Vagina (tissue), 2 donors: ENCODE measurements around the gene FRMD4A.

Experiments
- CTCF ChIP-seq, 3 experiments: fragments of 450-650 bp in 2 of 3; fragments of 200-600 bp in 1 of 3; sonication (generic) in 1 of 3; IDR thresholded peaks; one replicate each; pipeline ENCODE4 v1.5.1; 2017 to 2019; ENCODE audit warnings: antibody characterized with exemption in 3 of 3, mild to moderate bottlenecking in 2 of 3, moderate library complexity in 2 of 3
- POLR2A ChIP-seq, 2 donors: fragments of 450-650 bp; IDR thresholded peaks; one replicate each; pipeline ENCODE4 v1.6.1; 2017; ENCODE audit warnings: antibody characterized with exemption in 2 of 2, mild to moderate bottlenecking in 2 of 2, moderate library complexity in 2 of 2
- POLR2AphosphoS5 ChIP-seq, 2 donors: sonication (generic); formaldehyde crosslinking; IDR thresholded peaks; one replicate each; pipeline ENCODE4 v1.9.0; 2017; ENCODE audit warnings: antibody characterized with exemption in 2 of 2, mild to moderate bottlenecking in 2 of 2, low read depth in 1 of 2; ENCODE audit not compliant: insufficient read depth in 1 of 2

GRCh38 chr10:14378387-14378960 lies 47.8 kb upstream of the FRMD4A start:
- TF ChIP-seq POLR2AphosphoS5 (IDR thresholded peaks at IDR 0.05; ENCODE audit: insufficient read depth in 1 of 2, low read depth in 1 of 2) (no peak), CTCF (IDR thresholded peaks at IDR 0.05) (no peak), POLR2A (IDR thresholded peaks at IDR 0.05) (no peak)
